KOPT-K1 (cell line): ENCODE data around the gene TRAF2.

Source experiments
- H3K27ac ChIP-seq: fragments of 200-600 bp; sonication (generic); 2 replicates; pipeline ENCODE4 v1.5.1; 2016; ENCODE audit warnings: antibody characterized with exemption, mild to moderate bottlenecking, low read depth, low read length; ENCODE audit not compliant: poor library complexity, severe bottlenecking
- H3K36me3 ChIP-seq: fragments of 200-600 bp; sonication (generic); 2 replicates; pipeline ENCODE4 v1.5.1; 2017; ENCODE audit warnings: antibody characterized with exemption, mild to moderate bottlenecking, low read length, moderate library complexity; ENCODE audit not compliant: insufficient read depth
- H3K9me3 ChIP-seq: fragments of 200-600 bp; sonication (generic); 2 replicates; pipeline ENCODE4 v1.5.1; 2017; ENCODE audit warnings: antibody characterized with exemption, low read length, mild to moderate bottlenecking; ENCODE audit not compliant: insufficient read depth, poor library complexity, severe bottlenecking

Gene TRAF2

GRCh38 chr9:136921307-136921706, 35.0 kb downstream of the TRAF2 start:
- Histone ChIP-seq H3K9me3 (no peaks in the 10 kb centered on the region), H3K27ac (no peak overlapping the region), H3K36me3 (peaks cover 81% of the 10 kb centered on the region)

- peaks cover 81% of the 10 kb centered on the region for H3K36me3 ChIP-seq
- H3K27ac ChIP-seq: no peak overlapping the region
- no peaks in the 10 kb centered on the region for H3K9me3 ChIP-seq
These were observed 35.4 kb downstream of the TRAF2 start for GRCh38 chr9:136921718-136922117.

- Histone ChIP-seq H3K36me3 (peaks cover 81% of the 10 kb centered on the region), H3K9me3 (no peaks in the 10 kb centered on the region), H3K27ac (no peak overlapping the region)
These were observed 36.2 kb downstream of the TRAF2 start for GRCh38 chr9:136922540-136922939.

GRCh38 chr9:136923881-136924280, 37.6 kb downstream of the TRAF2 start:
- H3K27ac ChIP-seq: no peak overlapping the region

GRCh38 chr9:136925414-136926153, 39.3 kb downstream of the TRAF2 start:
- H3K27ac ChIP-seq: no peak overlapping the region
- H3K9me3 ChIP-seq: no peaks in the 10 kb centered on the region
- H3K36me3 ChIP-seq: peaks cover 92% of the 10 kb centered on the region

More at GRCh38 chr9:136923881-136924280, 37.6 kb downstream of the TRAF2 start:
- Histone ChIP-seq H3K36me3 (peaks cover 91% of the 10 kb centered on the region), H3K9me3 (no peaks in the 10 kb centered on the region)

GRCh38 chr9:136926154-136926704, 39.9 kb downstream of the TRAF2 start:
- peaks cover 86% of the 10 kb centered on the region for H3K36me3 ChIP-seq
- no peaks in the 10 kb centered on the region for H3K9me3 ChIP-seq
- no peak overlapping the region for H3K27ac ChIP-seq

GRCh38 chr9:136926749-136927148, 40.4 kb downstream of the TRAF2 start:
- no peaks in the 10 kb centered on the region for H3K9me3 ChIP-seq
- peaks cover 81% of the 10 kb centered on the region for H3K36me3 ChIP-seq
- no peak overlapping the region for H3K27ac ChIP-seq

- peaks cover 74% of the 10 kb centered on the region for H3K36me3 ChIP-seq
- H3K27ac ChIP-seq: no peak overlapping the region
- H3K9me3 ChIP-seq: no peaks in the 10 kb centered on the region
These were observed 41.3 kb downstream of the TRAF2 start for GRCh38 chr9:136927343-136928271.

- Histone ChIP-seq H3K9me3 (no peaks in the 10 kb centered on the region), H3K36me3 (peaks cover 74% of the 10 kb centered on the region), H3K27ac (no peak overlapping the region)
These were observed 42.3 kb downstream of the TRAF2 start for GRCh38 chr9:136928591-136928990.

GRCh38 chr9:136930014-136930413, 43.7 kb downstream of the TRAF2 start:
- H3K36me3 ChIP-seq: peaks cover 73% of the 10 kb centered on the region
- H3K27ac ChIP-seq: no peak overlapping the region
- no peaks in the 10 kb centered on the region for H3K9me3 ChIP-seq

GRCh38 chr9:136931611-136932130, 45.4 kb downstream of the TRAF2 start:
- H3K9me3 ChIP-seq: no peaks in the 10 kb centered on the region
- H3K27ac ChIP-seq: no peak overlapping the region
- H3K36me3 ChIP-seq: peaks cover 60% of the 10 kb centered on the region

GRCh38 chr9:136934277-136934676, 48.0 kb downstream of the TRAF2 start:
- H3K9me3 ChIP-seq: no peaks in the 10 kb centered on the region

GRCh38 chr9:136935651-136936050, 49.3 kb downstream of the TRAF2 start:
- no peaks in the 10 kb centered on the region for H3K9me3 ChIP-seq
- H3K27ac ChIP-seq: no peak overlapping the region
- H3K36me3 ChIP-seq: peaks cover 53% of the 10 kb centered on the region; the same call in 1 of the 2 replicates

More at GRCh38 chr9:136934277-136934676, 48.0 kb downstream of the TRAF2 start:
- Histone ChIP-seq H3K36me3 (peaks cover 50% of the 10 kb centered on the region; the same call in 1 of the 2 replicates), H3K27ac (no peak overlapping the region)

GRCh38 chr9:136936645-136937170, 50.4 kb downstream of the TRAF2 start:
- Histone ChIP-seq H3K36me3 (peaks cover 63% of the 10 kb centered on the region; the same call in 1 of the 2 replicates), H3K9me3 (no peaks in the 10 kb centered on the region), H3K27ac (no peak overlapping the region)
